Stimulated activated CD4-positive, alpha-beta T cell treated with anti-CD3 and anti-CD28 coated beads, Interleukin-4, amount 100 ng/mL, for 1 hour (primary cell): ENCODE results near the gene HAND2.

Experiments used
- DNase-seq: peaks from one replicate; pipeline ENCODE4 v3.0.0-alpha.2; 2020

Gene HAND2

DNA sequence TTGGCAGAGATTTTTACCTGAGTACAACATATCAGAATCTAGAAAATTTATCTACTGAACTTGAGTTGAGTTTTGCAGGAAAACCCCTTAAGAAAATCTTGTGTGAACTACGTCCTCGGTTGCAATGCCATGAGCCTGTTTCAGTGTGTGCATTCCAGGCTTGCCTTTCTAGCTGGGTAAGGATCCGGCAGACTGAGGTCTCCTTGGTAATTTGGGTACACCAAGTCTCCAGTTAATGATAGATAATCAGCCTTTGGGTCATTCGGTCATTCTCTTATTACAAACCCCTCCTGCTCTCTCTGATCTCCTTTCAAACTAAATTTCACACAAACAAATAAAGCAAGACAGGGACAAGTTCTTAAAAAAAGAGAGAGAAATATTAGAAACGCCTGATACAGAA lies 5.9 kb upstream of the HAND2 start:
- no peak for DNase-seq

GRCh38 chr4:173535165-173535902 lies 5.3 kb upstream of the HAND2 start:
- DNase-seq: no peak

DNA sequence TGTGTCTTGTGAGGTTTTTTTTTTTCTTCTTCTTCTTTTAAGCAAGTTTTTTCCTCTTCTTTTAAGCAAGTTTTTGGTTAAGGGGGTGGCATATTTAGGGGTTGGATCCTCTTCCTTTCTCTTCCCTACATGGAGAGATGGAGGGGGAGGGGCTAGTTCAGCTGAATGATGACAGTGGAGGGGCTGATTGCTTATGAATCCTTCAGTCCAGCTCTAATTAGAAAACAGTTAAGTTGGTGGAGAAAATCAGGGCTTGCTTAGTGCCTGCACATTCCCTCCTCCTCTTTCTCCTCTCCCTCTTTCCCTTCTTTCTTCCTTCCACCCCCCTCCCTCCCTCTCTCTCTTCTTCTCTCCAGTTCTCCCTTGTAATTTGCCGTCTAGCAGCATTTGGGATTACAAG lies 4.4 kb upstream of the HAND2 start:
- no peak for DNase-seq

- DNase-seq: no peak
Measured at GRCh38 chr4:173532725-173533511, 2.9 kb upstream of the HAND2 start.

- DNase-seq: no peak
Measured at GRCh38 chr4:173531086-173531965, 1.3 kb upstream of the HAND2 start.

GRCh38 chr4:173530326-173531085 lies 477 bp upstream of the HAND2 start:
- DNase-seq: no peak

DNA sequence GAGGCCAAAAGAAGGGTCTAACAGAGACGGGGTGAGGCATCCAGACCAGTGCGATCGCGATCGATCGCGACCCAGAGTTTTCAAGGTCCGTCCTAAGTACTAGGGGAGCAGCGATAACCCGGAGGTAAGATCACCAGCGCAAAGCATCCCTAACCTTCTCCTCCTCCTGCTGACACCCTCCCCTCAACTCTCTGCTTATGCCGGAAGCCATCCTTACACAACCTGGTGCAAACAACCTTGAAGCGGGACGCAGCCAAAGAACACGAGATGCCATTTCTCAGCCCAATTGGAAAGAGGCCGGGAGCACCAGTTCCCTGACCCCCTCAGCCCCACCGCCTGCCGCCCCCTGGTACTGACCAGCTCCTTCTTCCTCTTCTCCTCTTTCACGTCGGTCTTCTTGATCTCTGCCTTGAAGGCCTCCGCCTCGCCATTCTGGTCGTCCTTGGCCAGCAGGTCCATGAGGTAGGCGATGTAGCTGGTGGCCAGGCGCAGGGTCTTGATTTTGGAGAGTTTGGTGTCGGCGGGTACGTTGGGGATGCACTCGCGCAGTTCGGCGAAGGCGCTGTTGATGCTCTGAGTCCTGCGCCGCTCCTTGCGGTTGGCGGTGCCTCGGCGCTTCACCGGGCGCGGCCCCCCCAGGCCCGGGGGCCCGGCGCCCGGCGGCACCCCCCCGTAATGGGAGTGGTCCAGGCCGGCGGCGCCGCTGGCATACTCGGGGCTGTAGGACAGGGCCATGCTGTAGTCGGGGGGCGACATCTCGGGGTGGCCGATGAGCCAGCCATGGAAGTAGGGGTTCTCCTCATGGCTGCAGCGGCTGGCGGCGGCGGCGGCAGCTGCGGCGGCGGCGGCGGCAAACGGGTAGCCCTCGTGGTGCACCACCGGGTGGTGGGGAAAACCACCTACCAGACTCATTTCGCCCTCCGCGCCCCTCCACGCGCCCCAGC lies 1.4 kb downstream of the HAND2 start:
- no peak for DNase-seq

DNA sequence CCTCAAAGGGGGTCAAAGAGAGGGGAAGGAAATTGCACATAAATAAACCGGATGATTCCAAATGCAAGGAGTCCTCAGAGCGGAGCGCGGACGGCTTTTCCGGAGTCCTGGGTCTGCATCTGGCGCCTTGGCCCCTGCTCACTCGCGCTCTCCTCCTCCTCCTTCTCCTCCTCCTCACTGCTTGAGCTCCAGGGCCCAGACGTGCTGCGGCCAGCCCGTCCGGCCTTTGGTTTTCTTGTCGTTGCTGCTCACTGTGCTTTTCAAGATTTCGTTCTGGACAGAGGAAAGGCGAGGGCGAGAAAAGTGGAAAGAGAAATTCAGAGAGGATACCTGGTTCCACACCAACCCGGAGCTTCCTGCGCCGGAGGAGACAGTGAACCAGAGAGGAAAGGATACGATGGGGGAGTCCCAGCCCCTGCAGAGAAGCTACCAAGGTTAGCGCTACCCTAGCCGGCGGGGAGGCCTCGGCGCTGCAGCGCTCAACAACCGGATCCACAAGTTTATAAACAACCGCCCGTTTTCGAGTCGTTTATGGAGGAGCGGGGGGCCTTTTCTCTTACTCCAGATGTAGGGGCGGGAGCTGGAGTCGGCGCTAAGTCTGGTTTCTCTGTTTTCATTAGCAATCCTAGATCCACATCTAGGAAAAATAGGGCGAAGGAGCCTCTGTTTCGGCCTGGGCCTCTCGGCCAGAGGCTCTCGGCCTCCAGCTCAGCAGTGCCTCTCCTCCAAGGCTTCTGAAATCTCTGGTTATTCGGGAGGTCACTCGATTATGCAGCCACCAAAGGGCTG lies 2.7 kb downstream of the HAND2 start:
- no peak for DNase-seq

DNA sequence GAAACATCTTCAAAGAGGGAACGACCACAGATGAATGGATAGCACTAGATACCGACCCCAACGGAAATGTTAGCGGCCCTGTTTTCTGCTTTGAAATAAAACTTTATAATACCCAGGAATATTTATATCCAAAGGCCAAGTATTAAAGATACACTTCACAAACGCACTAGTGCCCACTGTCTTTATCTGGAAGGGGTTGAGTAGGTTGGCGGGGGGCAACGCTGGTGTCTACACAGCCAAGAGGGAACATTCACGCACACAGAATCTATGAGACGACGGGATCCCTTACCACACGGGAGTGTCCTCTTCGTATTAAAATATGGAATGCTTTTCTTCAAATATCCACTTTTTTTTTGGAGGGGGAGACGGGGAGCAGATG lies 3.3 kb downstream of the HAND2 start:
- DNase-seq: no peak

DNA sequence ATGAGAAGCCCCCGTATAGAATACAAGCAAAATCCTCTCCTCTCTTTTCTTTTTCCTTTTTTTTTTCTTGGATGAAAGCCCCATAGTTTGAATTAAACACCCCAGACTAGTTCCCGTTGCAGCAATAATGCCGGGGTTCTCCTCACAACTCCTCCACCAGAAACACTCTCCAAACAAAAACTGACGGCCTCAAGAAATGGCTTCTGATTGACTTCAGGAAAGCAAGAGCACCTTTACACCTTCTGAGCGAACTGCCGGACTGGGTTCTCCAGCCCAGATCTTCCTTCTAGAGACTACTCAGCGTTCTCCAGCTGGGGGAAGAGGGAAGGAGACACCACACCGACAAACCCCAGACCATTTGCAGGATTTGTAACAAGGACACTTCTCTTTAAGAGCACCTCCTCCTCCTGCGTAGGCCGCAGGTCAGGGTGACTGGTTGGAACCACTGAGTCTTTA lies 4.0 kb downstream of the HAND2 start:
- DNase-seq: no peak

DNA sequence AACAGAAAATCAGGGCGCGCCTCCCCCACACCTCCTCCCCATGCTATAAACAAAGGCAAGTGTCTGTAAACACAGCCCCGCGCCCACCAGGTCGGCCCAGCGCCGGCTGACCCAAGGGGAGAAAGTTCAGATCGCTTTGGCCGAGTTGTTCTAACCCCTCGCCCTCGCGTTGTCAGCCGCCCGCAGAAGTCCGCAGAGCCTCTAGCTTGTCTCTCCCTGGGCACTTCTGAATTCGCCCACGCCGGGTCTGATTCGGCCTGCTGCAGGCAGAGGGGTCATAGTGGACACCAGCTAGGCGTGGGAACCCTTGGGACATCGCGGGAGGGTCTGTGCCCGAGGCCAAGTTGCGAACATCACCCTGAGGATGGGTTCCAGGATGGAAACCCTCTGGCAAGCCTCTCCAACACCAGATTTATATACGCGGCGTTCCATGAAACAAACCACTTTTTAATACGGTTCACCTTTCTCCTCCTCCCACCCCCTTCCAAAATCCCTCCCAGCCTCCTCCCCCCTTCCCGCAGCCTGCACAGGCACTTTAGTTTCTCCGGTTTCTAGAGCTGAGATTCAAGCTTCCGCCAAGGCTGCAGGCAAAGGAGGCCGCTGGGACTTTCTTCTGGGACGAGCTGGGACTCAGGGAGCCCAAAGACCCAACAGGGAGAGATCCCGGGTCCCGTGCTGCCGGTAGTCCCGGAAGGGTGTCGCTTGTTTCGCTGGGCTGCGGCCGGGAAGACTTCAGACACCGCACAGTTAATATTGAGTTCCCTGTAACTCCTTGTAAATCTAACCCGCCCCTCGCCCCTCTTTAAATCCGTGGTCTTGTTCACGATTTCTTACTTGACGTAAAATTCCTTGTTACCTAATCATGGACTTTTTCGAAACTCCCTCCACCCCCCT lies 4.7 kb downstream of the HAND2 start:
- DNase-seq: no peak

DNA sequence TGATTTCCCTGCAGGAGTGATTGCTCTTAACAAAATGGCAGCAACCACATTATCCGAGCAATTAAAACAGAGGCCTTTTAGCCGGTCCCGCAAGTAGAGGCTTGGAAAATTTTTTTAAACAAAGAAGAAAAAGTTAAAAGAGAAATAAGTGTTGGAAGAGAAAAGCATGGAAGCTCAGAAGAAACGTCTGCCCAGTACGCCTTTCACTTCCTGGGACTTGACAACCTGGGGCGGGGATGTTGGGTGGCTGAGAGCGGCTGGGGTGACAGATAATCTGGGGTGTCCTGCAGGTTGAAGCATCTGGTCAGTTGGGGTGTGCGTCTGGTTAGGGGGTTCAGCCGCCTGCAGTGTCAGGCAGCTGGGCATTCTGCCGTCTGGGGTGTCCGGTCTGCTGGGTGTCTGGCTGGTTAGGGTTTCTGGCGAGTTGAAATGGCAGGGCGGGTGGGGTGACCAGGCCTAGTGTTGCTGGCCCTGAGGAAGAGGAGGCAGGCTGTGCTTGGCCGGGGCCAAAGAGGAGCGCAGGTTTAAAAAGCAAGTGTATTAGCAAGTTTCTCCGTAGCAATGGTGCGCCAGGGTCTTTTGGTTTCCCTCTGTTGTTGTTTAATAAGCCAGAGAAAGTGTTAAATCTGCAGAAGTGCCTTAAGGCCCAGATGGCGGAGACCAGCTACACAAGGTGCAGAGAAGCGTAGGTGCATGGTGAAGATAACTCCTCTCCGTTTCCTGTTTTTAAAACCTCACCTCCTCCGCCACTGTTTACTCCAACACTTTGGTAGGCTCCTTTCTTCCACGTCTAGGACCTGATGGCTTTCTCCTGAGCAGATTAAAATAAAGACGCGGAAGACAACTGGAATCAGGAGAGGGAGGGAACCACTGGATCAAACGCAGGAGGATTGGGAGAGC lies 5.6 kb downstream of the HAND2 start:
- no peak for DNase-seq

- DNase-seq: no peak
Measured at GRCh38 chr4:173522951-173523395, 7.1 kb downstream of the HAND2 start.

DNA sequence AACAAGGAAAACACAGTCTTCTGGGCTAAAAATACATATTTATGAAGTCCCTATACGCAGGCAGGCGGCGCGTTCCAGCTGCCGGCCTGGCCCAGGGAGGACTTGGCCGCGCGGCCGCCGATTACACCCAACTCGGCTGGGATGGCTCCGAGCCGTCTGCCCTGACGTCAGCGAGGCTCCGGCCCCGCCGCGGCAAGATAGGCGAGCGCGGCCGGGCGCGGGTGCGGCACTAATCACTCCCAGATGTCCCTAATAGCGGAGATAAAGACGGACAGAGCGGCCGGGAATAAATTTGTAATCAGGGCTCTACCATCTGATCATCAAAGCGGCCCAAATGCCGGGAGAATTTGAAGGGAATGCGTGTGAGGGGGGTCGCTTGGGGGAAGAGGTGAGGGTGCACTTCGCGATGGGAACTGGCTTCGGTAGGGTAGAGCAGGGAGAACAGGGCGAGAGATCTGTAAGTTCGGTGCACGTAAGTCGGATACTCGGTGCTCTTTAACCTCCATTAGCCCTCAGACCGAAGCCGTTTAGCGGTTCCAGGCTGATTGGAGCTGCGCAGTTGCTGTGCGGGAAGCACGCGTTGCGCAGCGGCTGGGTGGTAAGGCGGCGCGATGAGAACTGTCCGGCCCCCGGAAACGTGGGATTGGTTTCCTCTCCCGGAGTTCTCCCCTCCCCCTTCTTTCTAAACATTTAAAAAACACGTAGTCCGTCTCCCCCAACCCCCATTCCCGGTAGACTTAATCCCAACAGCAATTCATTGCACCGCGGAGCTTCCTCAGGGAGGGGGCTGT lies 7.7 kb downstream of the HAND2 start:
- no peak for DNase-seq

DNA sequence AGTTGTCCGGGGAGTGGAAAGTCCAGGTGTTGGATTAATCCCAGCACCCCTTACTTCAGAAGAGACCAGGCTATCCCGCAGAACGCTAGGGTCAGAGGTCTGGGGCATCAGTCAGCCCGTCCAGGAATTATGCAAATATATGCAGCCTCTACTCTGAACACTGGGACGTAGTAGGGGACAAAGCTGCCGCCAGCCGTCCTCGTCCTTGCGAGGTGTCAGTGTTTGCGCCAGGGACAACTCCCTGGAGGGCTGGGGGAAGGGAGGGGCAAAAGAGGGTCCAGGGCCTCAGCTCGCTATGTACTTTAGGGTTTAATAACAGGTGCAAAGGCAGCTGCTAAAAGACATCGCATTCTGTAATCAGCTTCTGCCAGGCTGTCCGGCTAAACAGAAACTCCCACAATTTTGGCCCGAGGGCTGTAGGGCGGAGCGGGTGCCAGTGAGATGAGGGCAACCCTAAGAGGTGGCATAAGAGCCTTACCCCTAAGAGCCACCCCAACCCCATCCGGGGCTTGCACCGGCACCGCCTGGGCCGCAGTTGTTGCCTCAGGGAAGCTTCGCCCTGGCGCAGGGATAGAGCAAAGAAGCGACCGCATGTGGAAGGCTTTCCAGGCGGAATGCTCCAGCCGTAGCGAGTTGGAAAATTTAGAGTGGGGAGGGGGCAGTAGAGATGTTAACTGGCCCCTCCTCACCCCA lies 8.4 kb downstream of the HAND2 start:
- DNase-seq: no peak

DNA sequence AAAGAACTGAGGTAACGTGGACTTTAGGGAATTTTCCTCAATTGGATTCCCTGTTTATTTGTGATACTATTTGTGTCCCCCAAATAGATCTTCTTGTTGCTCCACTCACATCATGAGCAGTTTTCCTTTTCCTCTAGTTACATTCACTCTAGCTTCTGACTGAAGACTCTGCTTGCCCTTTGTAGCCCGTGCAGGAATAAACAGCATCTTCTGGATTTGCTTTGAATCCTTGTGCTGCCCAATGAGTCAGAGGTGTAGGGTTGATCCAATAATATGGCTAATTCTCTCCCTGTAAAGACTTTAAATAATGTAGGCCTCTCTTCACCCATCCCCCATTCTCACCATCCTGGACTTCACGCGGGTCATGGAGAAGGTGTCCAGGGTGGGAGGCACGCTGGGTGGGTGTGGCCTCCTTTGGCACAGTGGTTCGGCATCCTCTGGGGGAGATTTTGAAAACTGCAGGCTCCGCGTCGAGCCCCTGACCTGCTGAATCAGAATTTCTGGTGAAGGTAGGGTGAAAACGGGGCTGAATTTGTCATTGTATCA lies 9.0 kb downstream of the HAND2 start:
- DNase-seq: no peak
